Measurements from ENCODE around the gene ALS2CL.

ALS2CL gene

GRCh38 chr3:46719735-46720271 is 26.3 kb upstream of the ALS2CL start:
- DNase-seq (ENCODE audit: extremely low read depth, low read depth), result no peak
- no peak for TF ChIP-seq CTCF (IDR thresholded peaks at IDR 0.05; ENCODE audit: low read depth, low read length)

- no peak for TF ChIP-seq CTCF (IDR thresholded peaks at IDR 0.05; ENCODE audit: low read depth, low read length)
Observed at GRCh38 chr3:46719044-46719565, 25.6 kb upstream of the ALS2CL start.

GRCh38 chr3:46717447-46718231 is 24.2 kb upstream of the ALS2CL start, which contains the start of gene PRSS50:
TSS of gene PRSS50 (minus strand) at chr3:46717869. CDS start at chr3:46717824, 45 bp downstream.
- DNase-seq (ENCODE audit: extremely low read depth, low read depth), result no peak
- peak; percentile 4 for TF ChIP-seq CTCF (IDR thresholded peaks at IDR 0.05; ENCODE audit: low read depth, low read length)

More at GRCh38 chr3:46719044-46719565, 25.6 kb upstream of the ALS2CL start:
- no peak for DNase-seq (ENCODE audit: extremely low read depth, low read depth)

GRCh38 chr3:46716461-46717441 is 23.3 kb upstream of the ALS2CL start:
- DNase-seq (ENCODE audit: extremely low read depth, low read depth), result no peak
- no peak for TF ChIP-seq CTCF (IDR thresholded peaks at IDR 0.05; ENCODE audit: low read depth, low read length)

- TF ChIP-seq CTCF (IDR thresholded peaks at IDR 0.05; ENCODE audit: low read depth, low read length), result no peak
- no peak for DNase-seq (ENCODE audit: extremely low read depth, low read depth)
Observed at GRCh38 chr3:46715507-46716175, 22.2 kb upstream of the ALS2CL start.

- TF ChIP-seq CTCF (IDR thresholded peaks at IDR 0.05; ENCODE audit: low read depth, low read length), result no peak
- no peak for DNase-seq (ENCODE audit: extremely low read depth, low read depth)
Observed at GRCh38 chr3:46714728-46715506, 21.4 kb upstream of the ALS2CL start.

Data from AG09319 (cell line).